ENCODE data around the gene ATG5.

DNA sequence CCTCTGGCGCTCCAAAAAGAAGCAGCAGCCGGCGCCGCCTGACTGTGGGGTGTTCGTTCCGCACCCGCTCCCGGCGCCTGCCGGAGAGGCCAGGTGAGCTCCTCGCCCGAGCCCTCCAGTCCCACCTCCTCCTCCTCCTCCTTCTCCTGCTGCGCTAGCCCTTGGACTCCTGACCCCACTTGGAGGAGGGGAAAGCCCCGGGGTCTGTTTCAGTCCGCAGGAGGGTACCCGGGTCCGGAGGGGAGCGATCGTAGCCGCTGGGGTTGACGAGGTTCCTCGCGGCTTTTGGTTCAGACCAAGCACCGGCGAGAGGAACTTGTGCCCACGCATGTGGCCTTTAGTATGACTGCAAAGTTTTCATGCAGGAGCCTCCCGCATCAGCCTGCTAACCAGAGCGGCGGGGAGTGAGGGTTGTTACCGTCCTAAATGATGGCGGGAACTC, 35.5 kb upstream of the ATG5 start:
- TF ChIP-seq, protein P1, sequence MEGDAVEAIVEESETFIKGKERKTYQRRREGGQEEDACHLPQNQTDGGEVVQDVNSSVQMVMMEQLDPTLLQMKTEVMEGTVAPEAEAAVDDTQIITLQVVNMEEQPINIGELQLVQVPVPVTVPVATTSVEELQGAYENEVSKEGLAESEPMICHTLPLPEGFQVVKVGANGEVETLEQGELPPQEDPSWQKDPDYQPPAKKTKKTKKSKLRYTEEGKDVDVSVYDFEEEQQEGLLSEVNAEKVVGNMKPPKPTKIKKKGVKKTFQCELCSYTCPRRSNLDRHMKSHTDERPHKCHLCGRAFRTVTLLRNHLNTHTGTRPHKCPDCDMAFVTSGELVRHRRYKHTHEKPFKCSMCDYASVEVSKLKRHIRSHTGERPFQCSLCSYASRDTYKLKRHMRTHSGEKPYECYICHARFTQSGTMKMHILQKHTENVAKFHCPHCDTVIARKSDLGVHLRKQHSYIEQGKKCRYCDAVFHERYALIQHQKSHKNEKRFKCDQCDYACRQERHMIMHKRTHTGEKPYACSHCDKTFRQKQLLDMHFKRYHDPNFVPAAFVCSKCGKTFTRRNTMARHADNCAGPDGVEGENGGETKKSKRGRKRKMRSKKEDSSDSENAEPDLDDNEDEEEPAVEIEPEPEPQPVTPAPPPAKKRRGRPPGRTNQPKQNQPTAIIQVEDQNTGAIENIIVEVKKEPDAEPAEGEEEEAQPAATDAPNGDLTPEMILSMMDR (optimal IDR thresholded peaks at IDR 0.05 in 1 of 3, IDR thresholded peaks at IDR 0.05 in 1 of 3, conservative IDR thresholded peaks at IDR 0.05 in 1 of 3; ENCODE audit: extremely low read depth in 1 of 3, insufficient read depth in 2 of 3, low read length in 3 of 3), result no peak
- no peak for TF ChIP-seq EZH2 (IDR thresholded peaks at IDR 0.05; ENCODE audit: low read length)

Data from keratinocyte (primary cell).